Left ventricle myocardium inferior (tissue), 1 donor: ENCODE measurements around the gene PIK3C2B. TPM values are rescaled to one million over a fixed set of nuclear protein-coding genes. Genes with fewer than 3 reads are reported as not detected.

Source experiments
- DNase-seq: peaks from one replicate; pipeline ENCODE4 v3.0.0-alpha.2; 2020
- H3K27ac ChIP-seq: fragments of 200-600 bp; replicated peaks from 2 replicates; pipeline ENCODE4 v1.8.0; 2021
- H3K27me3 ChIP-seq: fragments of 200-600 bp; 2 replicates; pipeline ENCODE4 v1.8.0; 2021; ENCODE audit warnings: low read depth
- H3K36me3 ChIP-seq: fragments of 200-600 bp; 2 replicates; pipeline ENCODE4 v1.8.0; 2021
- H3K4me1 ChIP-seq: fragments of 200-600 bp; 2 replicates; pipeline ENCODE4 v1.8.0; 2021
- H3K4me3 ChIP-seq: fragments of 200-600 bp; 2 replicates; pipeline ENCODE4 v1.8.0; 2021; ENCODE audit warnings: mild to moderate bottlenecking, moderate library complexity
- H3K9me3 ChIP-seq: fragments of 200-600 bp; replicated peaks from 2 replicates; pipeline ENCODE4 v1.8.0; 2021
- intact Hi-C: fragments of 100-400 bp; cut with micrococcal nuclease; formaldehyde crosslinking; loops from one replicate; pipeline ENCODE4 v1.11.0; 2022
- total RNA-seq: library from RNA; stranded (reverse); fragmentation: NEBNext Ultra II Directional; extraction: Animal tissue kit (Norgen Biotek cat#: 25700); gene quantifications from one replicate; pipeline ENCODE4 v1.2.1, GENCODE V29; 2021
- TF ChIP-seq, protein P1 (sequence below): fragments of 200-600 bp; IDR thresholded peaks from 2 replicates; pipeline ENCODE4 v1.8.0; 2021; ENCODE audit warnings: antibody characterized with exemption, mild to moderate bottlenecking, borderline replicate concordance
- donor health status: DM: no; HTN: yes; CAD: no; lungs with severe emphysema.

The PIK3C2B gene
- total RNA-seq, 1 donor from 2014 or later: 18.5 TPM

DNA sequence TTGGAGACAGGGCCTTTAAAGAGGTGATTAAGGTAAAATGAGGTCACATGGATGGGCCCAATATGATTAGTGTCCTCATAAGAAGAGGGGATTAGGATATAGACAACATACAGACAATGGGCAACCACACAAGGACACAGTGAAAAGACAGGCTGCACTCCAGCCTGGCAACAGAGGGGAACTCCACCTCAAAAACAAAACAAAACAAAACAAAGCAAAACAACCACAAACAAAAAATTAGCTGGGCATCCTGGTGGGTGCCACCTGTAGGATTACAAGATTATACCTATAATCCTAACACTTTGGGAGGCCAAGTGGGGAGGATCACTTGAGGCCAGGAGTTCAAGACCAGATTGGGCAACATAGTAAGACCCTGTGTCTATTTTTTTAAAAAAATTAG lies 16.8 kb upstream of the PIK3C2B start:
- DNase-seq: no peak
- H3K36me3 ChIP-seq: no peaks in the 10 kb centered on the region
- no peaks in the 10 kb centered on the region for H3K27me3 ChIP-seq
- TF ChIP-seq, protein P1, sequence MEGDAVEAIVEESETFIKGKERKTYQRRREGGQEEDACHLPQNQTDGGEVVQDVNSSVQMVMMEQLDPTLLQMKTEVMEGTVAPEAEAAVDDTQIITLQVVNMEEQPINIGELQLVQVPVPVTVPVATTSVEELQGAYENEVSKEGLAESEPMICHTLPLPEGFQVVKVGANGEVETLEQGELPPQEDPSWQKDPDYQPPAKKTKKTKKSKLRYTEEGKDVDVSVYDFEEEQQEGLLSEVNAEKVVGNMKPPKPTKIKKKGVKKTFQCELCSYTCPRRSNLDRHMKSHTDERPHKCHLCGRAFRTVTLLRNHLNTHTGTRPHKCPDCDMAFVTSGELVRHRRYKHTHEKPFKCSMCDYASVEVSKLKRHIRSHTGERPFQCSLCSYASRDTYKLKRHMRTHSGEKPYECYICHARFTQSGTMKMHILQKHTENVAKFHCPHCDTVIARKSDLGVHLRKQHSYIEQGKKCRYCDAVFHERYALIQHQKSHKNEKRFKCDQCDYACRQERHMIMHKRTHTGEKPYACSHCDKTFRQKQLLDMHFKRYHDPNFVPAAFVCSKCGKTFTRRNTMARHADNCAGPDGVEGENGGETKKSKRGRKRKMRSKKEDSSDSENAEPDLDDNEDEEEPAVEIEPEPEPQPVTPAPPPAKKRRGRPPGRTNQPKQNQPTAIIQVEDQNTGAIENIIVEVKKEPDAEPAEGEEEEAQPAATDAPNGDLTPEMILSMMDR: no peak
- no peak overlapping the region for H3K27ac ChIP-seq
- no peak overlapping the region for H3K4me3 ChIP-seq
- intact Hi-C loops: no loop called here
- H3K9me3 ChIP-seq: no peaks in the 10 kb centered on the region
- peaks cover 17% of the 10 kb centered on the region for H3K4me1 ChIP-seq

DNA sequence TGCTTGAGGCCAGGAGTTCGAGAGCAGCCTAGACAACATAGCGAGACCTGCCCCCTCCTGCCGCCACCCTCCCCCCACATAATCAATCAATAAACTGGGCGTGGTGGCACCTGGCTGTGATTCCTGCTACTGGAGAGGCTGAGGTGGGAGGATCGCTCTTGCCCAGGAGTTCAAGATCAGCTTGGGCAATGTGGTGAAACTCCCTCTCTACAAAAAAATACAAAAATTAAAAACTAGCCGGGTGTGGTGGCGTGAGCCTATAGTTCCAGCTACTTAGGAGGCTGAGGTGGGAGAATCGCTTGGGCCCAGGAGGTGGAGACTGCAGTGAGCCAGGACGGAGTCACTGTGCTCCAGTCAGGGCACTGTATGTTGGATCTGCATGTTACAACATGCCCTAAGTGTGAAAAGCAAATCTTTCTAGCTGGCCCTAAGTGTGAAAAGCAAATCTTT lies 14.6 kb upstream of the PIK3C2B start:
- H3K27me3 ChIP-seq: no peaks in the 10 kb centered on the region
- H3K9me3 ChIP-seq: no peaks in the 10 kb centered on the region
- intact Hi-C loops: no loop called here
- H3K27ac ChIP-seq: no peak overlapping the region
- TF ChIP-seq, protein P1: no peak
- no peak for DNase-seq
- H3K4me3 ChIP-seq: no peak overlapping the region
- H3K4me1 ChIP-seq: peaks cover 19% of the 10 kb centered on the region
- no peaks in the 10 kb centered on the region for H3K36me3 ChIP-seq

DNA sequence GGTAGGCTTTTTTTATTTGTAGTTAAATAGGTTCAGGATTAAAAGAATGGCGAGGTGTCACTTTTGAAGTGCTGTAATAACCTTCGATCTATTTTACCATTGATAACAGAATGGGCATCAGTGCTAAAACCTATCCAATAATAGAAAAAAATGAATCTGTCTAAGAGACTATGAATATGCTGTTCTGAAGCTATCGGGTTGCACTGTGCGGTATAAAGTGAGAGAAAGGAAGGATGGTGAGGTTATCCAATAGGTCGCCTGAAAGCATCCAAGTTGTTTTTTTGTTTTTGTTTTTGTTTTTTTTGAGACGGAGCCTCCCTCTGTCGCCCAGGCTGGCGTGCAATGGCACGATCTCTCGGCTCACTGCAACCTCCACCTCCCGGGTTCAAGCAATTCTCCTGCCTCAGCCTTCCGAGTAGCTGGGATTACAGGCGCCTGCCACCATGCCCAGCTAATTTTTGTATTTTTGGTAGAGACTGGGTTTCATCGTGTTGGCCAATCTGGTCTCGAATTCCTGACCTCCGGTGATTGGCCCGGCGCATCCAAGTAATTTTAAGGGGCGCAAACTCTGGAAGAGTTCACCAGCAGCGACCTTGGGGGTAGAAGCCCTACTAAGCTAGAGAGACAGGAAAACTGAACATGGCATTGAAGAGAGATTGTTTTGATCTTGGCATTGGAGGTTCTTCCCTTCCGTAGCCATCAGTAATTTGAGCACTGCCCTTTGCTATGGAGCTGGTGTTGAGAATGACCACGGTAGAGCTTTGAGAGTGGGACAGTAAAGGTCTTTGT lies 12.9 kb upstream of the PIK3C2B start:
- H3K36me3 ChIP-seq: no peaks in the 10 kb centered on the region
- no peak for DNase-seq
- no peaks in the 10 kb centered on the region for H3K27me3 ChIP-seq
- H3K4me3 ChIP-seq: peak overlapping the region; percentile 71
- TF ChIP-seq, protein P1: no peak
- H3K4me1 ChIP-seq: peaks cover 22% of the 10 kb centered on the region
- intact Hi-C loops: no loop called here
- no peaks in the 10 kb centered on the region for H3K9me3 ChIP-seq
- H3K27ac ChIP-seq: peak overlapping the region; percentile 88

DNA sequence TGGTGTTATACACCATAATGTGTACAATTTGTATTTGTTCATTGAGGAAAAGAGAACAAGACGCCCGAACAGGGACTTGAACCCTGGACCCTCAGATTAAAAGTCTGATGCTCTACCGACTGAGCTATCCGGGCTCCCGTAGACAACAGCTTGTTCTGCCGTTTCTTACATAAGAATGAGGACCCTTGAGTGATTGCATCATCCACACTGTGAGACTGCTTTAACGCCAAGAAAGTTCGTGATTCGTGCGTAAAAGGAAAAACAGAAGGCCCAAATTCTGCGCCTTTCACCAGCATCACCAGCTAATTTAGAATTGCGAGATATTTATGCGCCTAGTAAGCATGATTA lies 12.3 kb upstream of the PIK3C2B start:
- intact Hi-C loops: no loop called here
- Histone ChIP-seq H3K36me3 (no peaks in the 10 kb centered on the region), H3K27me3 (no peaks in the 10 kb centered on the region), H3K4me1 (peaks cover 22% of the 10 kb centered on the region), H3K9me3 (no peaks in the 10 kb centered on the region), H3K27ac (peak overlapping the region; percentile 88), H3K4me3 (peak overlapping the region; percentile 71)
- TF ChIP-seq, protein P1: no peak
- DNase-seq: peak; percentile 59

DNA sequence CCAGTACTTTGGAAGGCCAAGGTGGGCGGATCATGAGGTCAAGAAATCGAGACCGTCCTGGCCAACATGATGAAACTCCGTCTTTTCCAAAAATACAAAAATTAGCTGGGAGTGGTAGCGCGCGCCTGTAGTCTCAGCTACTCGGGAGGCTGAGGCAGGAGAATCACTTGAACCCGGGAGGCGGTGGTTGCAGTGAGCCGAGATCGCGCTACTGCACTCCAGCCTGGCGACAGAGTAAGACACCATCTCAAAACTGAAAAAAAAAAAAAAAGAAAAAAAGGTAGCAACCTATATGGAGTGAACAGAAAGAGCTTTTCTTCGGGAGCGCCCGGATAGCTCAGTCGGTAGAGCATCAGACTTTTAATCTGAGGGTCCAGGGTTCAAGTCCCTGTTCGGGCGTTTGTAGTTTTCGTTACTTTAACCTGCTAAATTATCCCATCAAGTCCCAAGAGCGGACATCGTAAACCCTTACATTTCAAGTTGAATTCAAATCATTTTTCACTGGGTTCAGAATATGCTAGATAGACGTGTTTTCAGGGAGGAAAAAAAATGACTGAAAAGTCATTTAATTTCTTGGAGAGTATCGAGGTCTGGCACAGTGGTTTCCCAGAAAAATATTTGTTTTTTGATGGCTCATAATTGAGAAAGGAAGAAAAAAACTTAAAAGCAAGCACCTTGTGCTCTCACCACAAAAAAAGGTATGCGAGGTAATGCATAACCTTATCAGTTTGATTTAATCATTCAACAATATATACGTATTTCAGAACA lies 11.8 kb upstream of the PIK3C2B start:
- Histone ChIP-seq H3K27me3 (no peaks in the 10 kb centered on the region), H3K36me3 (no peaks in the 10 kb centered on the region), H3K4me3 (peak overlapping the region; percentile 71), H3K4me1 (peaks cover 22% of the 10 kb centered on the region), H3K27ac (peak overlapping the region; percentile 88), H3K9me3 (no peaks in the 10 kb centered on the region)
- TF ChIP-seq, protein P1: no peak
- intact Hi-C loops: no loop called here
- DNase-seq: peak; percentile 55
